GM12878 (cell line): ENCODE results near the gene PRKCE. TPM values are rescaled to one million over a fixed set of nuclear protein-coding genes. Genes with fewer than 3 reads are reported as not detected.

Experiments used
- ATAC-seq: fragments of 200-7000 bp; cut with Tn5 transposase; 3 replicates; pipeline ENCODE4 v1.9.1; 2020; ENCODE audit warnings: mild to moderate bottlenecking, moderate library complexity
- BruUV-seq: library from RNA; stranded (reverse); fragments of 400-500 nt; replicated peaks from 2 replicates; lab custom pipeline; 2021; lab: Mats Ljungman, UMichigan
- CTCF ChIA-PET: fragments of 300-600 bp; sonication (Branson Sonifier 250); formaldehyde crosslinking; extraction: SDS; loops from one replicate; lab custom pipeline; 2021; ENCODE audit warnings: inconsistent platforms; lab: Yijun Ruan, JAX
- POLR2A ChIA-PET: fragments of 350-600 bp; formaldehyde crosslinking; extraction: SDS; loops from one replicate; lab custom pipeline; 2021; ENCODE audit warnings: inconsistent platforms; lab: Charles Lee
- RAD21 ChIA-PET: fragments of 300-600 bp; sonication (Branson Sonifier 250); formaldehyde crosslinking; loops from one replicate; lab custom pipeline; 2023; ENCODE audit warnings: antibody characterized with exemption; ENCODE audit not compliant: unreplicated experiment; lab: Charles Lee
- SMC1A ChIA-PET: fragments of 300-600 bp; sonication (Branson Sonifier 250); formaldehyde crosslinking; loops from one replicate; lab custom pipeline; 2023; ENCODE audit not compliant: unreplicated experiment, uncharacterized antibody; lab: Charles Lee
- DNase-seq: peaks from one replicate; pipeline ENCODE4 v3.0.0-alpha.2; 2011; ENCODE audit warnings: low read depth, low spot score
- FAIRE-seq: peaks from 3 replicates; lab custom pipeline; 2011; peaks lifted over from hg19 to GRCh38; lab: Jason Lieb, UNC
- H2AFZ ChIP-seq: 2 replicates; pipeline ENCODE4 v1.6.0; 2011; ENCODE audit warnings: low read depth, low read length, control low read depth; ENCODE audit not compliant: control insufficient read depth
- H3K27ac ChIP-seq: 2 replicates; pipeline ENCODE4 v1.5.1; 2011; ENCODE audit warnings: control low read depth; ENCODE audit not compliant: control insufficient read depth, insufficient read depth
- H3K27me3 ChIP-seq, 2 experiments: replicated peaks in 1 of 2; 2 replicates each; pipeline versions ENCODE4 v1.6.0 to v1.6.1; 2011; ENCODE audit warnings: low read length in 1 of 2; ENCODE audit not compliant: control insufficient read depth in 2 of 2, insufficient read depth in 2 of 2
- H3K36me3 ChIP-seq, 2 experiments: 2 replicates each; pipeline ENCODE4 v1.5.1; 2011; ENCODE audit warnings: low read length in 1 of 2; ENCODE audit not compliant: control insufficient read depth in 2 of 2, insufficient read depth in 2 of 2
- H3K4me1 ChIP-seq: 2 replicates; pipeline ENCODE4 v1.6.1; 2011; ENCODE audit warnings: mild to moderate bottlenecking, low read length, moderate library complexity, mixed read lengths; ENCODE audit not compliant: control insufficient read depth, insufficient read depth
- H3K4me2 ChIP-seq: 2 replicates; pipeline ENCODE4 v1.6.0; 2011; ENCODE audit warnings: control low read depth; ENCODE audit not compliant: control insufficient read depth, insufficient read depth
- H3K4me3 ChIP-seq: fragments of 200-600 bp; sonication (generic); 2 replicates; pipeline ENCODE4 v1.5.1; 2016
- H3K79me2 ChIP-seq: 2 replicates; pipeline ENCODE4 v1.6.0; 2011; ENCODE audit warnings: low read length; ENCODE audit not compliant: control insufficient read depth, insufficient read depth
- H3K9ac ChIP-seq: 2 replicates; pipeline ENCODE4 v1.8.0; 2011; ENCODE audit warnings: low read length, control low read depth, mixed read lengths; ENCODE audit not compliant: control insufficient read depth, insufficient read depth
- H3K9me3 ChIP-seq: replicated peaks from 3 replicates; pipeline ENCODE4 v1.5.1; 2011; ENCODE audit warnings: mild to moderate bottlenecking, low read length; ENCODE audit not compliant: control insufficient read depth, insufficient read depth
- H4K20me1 ChIP-seq: 2 replicates; pipeline ENCODE4 v1.6.0; 2011; ENCODE audit not compliant: control insufficient read depth, insufficient read depth
- EED ChIP-seq: sonication (generic); IDR thresholded peaks from 2 replicates; pipeline ENCODE4 v1.6.1; 2016; ENCODE audit warnings: antibody characterized with exemption, low read depth
- FOXM1 ChIP-seq: IDR thresholded peaks from 2 replicates; pipeline ENCODE4 v1.6.1; 2012; ENCODE audit warnings: low read depth, mild to moderate bottlenecking, inconsistent platforms, low read length, moderate library complexity
- GABPA ChIP-seq: IDR thresholded peaks from 2 replicates; pipeline ENCODE4 v1.6.1; 2014; ENCODE audit warnings: antibody characterized with exemption, low read depth, mild to moderate bottlenecking, inconsistent platforms
- GATAD2B ChIP-seq: fragments of 450-650 bp; conservative IDR thresholded peaks from 2 replicates; pipeline ENCODE4 v1.6.1; 2017; ENCODE audit warnings: low read depth, mild to moderate bottlenecking, moderate library complexity
- HDAC2 ChIP-seq: fragments of 200-600 bp; sonication (generic); IDR thresholded peaks from 2 replicates; pipeline ENCODE4 v1.6.1; 2017
- IKZF1 ChIP-seq: fragments of 450-650 bp; conservative IDR thresholded peaks from 2 replicates; pipeline ENCODE4 v1.6.1; 2017; ENCODE audit warnings: antibody characterized with exemption, mild to moderate bottlenecking
- IKZF2 ChIP-seq, 2 experiments: fragments of 450-650 bp; IDR thresholded peaks; 2 replicates each; pipeline ENCODE4 v1.6.1; 2017; ENCODE audit warnings: mild to moderate bottlenecking in 2 of 2, moderate library complexity in 2 of 2
- IRF3 ChIP-seq: fragments of 450-650 bp; IDR thresholded peaks from 2 replicates; pipeline ENCODE4 v1.6.1; 2014; ENCODE audit warnings: mild to moderate bottlenecking
- MAX ChIP-seq: IDR thresholded peaks from 2 replicates; pipeline ENCODE4 v1.6.1; 2012; ENCODE audit warnings: low read depth, low read length, improper control_type of control experiment
- MTA3 ChIP-seq: IDR thresholded peaks from 2 replicates; pipeline ENCODE4 v1.6.1; 2012; ENCODE audit warnings: low read length, inconsistent platforms, borderline replicate concordance
- NFIC ChIP-seq: IDR thresholded peaks from 2 replicates; pipeline ENCODE4 v1.6.1; 2012; ENCODE audit warnings: low read depth, mild to moderate bottlenecking, inconsistent platforms, low read length, moderate library complexity
- PAX5 ChIP-seq: IDR thresholded peaks from 2 replicates; pipeline ENCODE4 v1.6.1; 2011; ENCODE audit warnings: low read depth, low read length, borderline replicate concordance
- PAX8 ChIP-seq: fragments of 450-650 bp; IDR thresholded peaks from 2 replicates; pipeline ENCODE4 v1.6.1; 2017; ENCODE audit warnings: mild to moderate bottlenecking, moderate library complexity
- RUNX3 ChIP-seq: IDR thresholded peaks from 2 replicates; pipeline ENCODE4 v1.6.1; 2012; ENCODE audit warnings: low read length, inconsistent platforms
- SMC3 ChIP-seq: IDR thresholded peaks from 2 replicates; pipeline ENCODE4 v1.6.1; 2011; ENCODE audit warnings: low read length, improper control_type of control experiment, borderline replicate concordance
- SP1 ChIP-seq: IDR thresholded peaks from one replicate; pipeline ENCODE4 v1.6.1; 2011; ENCODE audit warnings: low read depth, low read length
- SPI1 ChIP-seq: IDR thresholded peaks from 2 replicates; pipeline ENCODE4 v1.6.1; 2011; ENCODE audit warnings: low read depth, mild to moderate bottlenecking, low read length, moderate library complexity, borderline replicate concordance; ENCODE audit not compliant: insufficient read depth
- YY1 ChIP-seq: IDR thresholded peaks from 2 replicates; pipeline ENCODE4 v1.6.1; 2011; ENCODE audit warnings: low read depth, mild to moderate bottlenecking, low read length
- ZNF217 ChIP-seq: fragments of 450-650 bp; IDR thresholded peaks from 2 replicates; pipeline ENCODE4 v1.6.1; 2017; ENCODE audit warnings: antibody characterized with exemption, mild to moderate bottlenecking
- ZNF274 ChIP-seq: IDR thresholded peaks from one replicate; pipeline ENCODE4 v1.8.0; 2011; ENCODE audit not compliant: insufficient read length, insufficient read depth
- WGBS: methylation state at CpG from one replicate; pipeline ENCODE4 v1.1.6; 2016; ENCODE audit warnings: low lambda C conversion rate; ENCODE audit not compliant: insufficient replicate concordance, insufficient coverage; ENCODE audit errors: missing lambda C conversion rate; 5-methylcytosine and 5-hydroxymethylcytosine counted together
- in situ Hi-C: fragments of 300-500 bp; cut with MboI; formaldehyde crosslinking; loops from 9 replicates; pipeline ENCODE4 v1.14.3; 2018; ENCODE audit warnings: mixed read lengths
- intact Hi-C: fragments of 100-400 bp; cut with micrococcal nuclease; formaldehyde crosslinking; loops from one replicate; pipeline ENCODE4 v1.14.2; 2022; ENCODE audit not compliant: unreplicated experiment
- polyA plus RNA-seq, 11 experiments: library from polyadenylated mRNA; depleted of rRNA in 4 of 11; unstranded in 6 of 11; stranded (reverse) in 5 of 11; fragments of >200 nt; fragmentation: Nextera tagmentation in 4 of 11; fragmentation: Illumina TruSeq in 1 of 11; extraction: Ambion mirVana in 4 of 11; extraction: Trizol in 1 of 11; gene quantifications; 1 replicate in 1 of 11; 2 replicates in 10 of 11; pipeline versions ENCODE4 v1.2.1 to v1.2.3, GENCODE V29; 2011 to 2016; ENCODE audit warnings: inconsistent platforms in 2 of 11, missing spikeins in 2 of 11, low read depth in 1 of 11
- total RNA-seq, 4 experiments: library from RNA; depleted of rRNA in 3 of 4; stranded (reverse); fragments of >200 nt in 3 of 4; fragmentation: Illumina TruSeq in 1 of 4; extraction: Trizol in 1 of 4; gene quantifications; 2 replicates each; pipeline versions ENCODE4 v1.2.1 to v1.2.3, GENCODE V29; 2013 to 2021
- TF ChIP-seq, protein P1 (sequence below): fragments of 150-350 bp; IDR thresholded peaks from 2 replicates; pipeline ENCODE4 v1.6.1; 2016; ENCODE audit warnings: low read depth, low read length

PRKCE gene
- total and polyA plus RNA-seq, 10 of the 15 experiments (the other 5 are each of a cell fraction or from before 2014, with no cell fraction given) = 2.6 to 28.2 (median 11.3) TPM

GRCh38 chr2:45653122-45653913, 1.8 kb downstream of the PRKCE start:
- no peaks in the 10 kb centered on the region for H3K4me1 ChIP-seq
- ChIA-PET POLR2A (interaction anchor here (0.7 to 5.6 kb wide), 14 partner anchors 9 to 257 kb away, joined by 3 to 51 read pairs (median 4); no protein-coding TSS in a partner anchor), RAD21 (interaction anchor here (0.6 to 6.1 kb wide), 16 partner anchors 9 to 283 kb away, joined by 3 to 79 read pairs (median 6); no protein-coding TSS in a partner anchor), CTCF (interaction anchor here (0.6 to 8.2 kb wide), 20 partner anchors 8 to 340 kb away, joined by 3 to 98 read pairs (median 4); no protein-coding TSS in a partner anchor), SMC1A (interaction anchor here (0.6 to 8.8 kb wide), 26 partner anchors 10 to 282 kb away, joined by 3 to 110 read pairs (median 5); no protein-coding TSS in a partner anchor)
- no peaks in the 10 kb centered on the region for H3K9me3 ChIP-seq
- DNase-seq (no peak), FAIRE-seq (no peak), ATAC-seq (no peak)
- TSS peak; percentile 45 for BruUV-seq
- H2AFZ ChIP-seq = no peak overlapping the region
- H3K27ac ChIP-seq = no peak overlapping the region
- H3K4me3 ChIP-seq = peak overlapping the region; percentile 97
- in situ Hi-C loops (loop anchor here (5.0 kb wide), 1 partner anchor 74 kb away; no protein-coding TSS in a partner anchor), intact Hi-C loops (loop anchor here (5.0 kb wide), 1 partner anchor 39 kb away; no protein-coding TSS in a partner anchor)
- peaks cover 0 to 2% of the 10 kb centered on the region in 2 experiments; a peak in 1 of 4 replicates for H3K36me3 ChIP-seq
- no peaks in the 10 kb centered on the region for H4K20me1 ChIP-seq
- H3K9ac ChIP-seq = no peak overlapping the region
- peaks cover 52% of the 10 kb centered on the region for H3K79me2 ChIP-seq
- 78% methylated on average over 5 of the region's 5 CpGs for WGBS
- peak overlapping the region; percentile 43 for H3K4me2 ChIP-seq
- no peaks in the 10 kb centered on the region for H3K27me3 ChIP-seq
- TF ChIP-seq, protein P1, sequence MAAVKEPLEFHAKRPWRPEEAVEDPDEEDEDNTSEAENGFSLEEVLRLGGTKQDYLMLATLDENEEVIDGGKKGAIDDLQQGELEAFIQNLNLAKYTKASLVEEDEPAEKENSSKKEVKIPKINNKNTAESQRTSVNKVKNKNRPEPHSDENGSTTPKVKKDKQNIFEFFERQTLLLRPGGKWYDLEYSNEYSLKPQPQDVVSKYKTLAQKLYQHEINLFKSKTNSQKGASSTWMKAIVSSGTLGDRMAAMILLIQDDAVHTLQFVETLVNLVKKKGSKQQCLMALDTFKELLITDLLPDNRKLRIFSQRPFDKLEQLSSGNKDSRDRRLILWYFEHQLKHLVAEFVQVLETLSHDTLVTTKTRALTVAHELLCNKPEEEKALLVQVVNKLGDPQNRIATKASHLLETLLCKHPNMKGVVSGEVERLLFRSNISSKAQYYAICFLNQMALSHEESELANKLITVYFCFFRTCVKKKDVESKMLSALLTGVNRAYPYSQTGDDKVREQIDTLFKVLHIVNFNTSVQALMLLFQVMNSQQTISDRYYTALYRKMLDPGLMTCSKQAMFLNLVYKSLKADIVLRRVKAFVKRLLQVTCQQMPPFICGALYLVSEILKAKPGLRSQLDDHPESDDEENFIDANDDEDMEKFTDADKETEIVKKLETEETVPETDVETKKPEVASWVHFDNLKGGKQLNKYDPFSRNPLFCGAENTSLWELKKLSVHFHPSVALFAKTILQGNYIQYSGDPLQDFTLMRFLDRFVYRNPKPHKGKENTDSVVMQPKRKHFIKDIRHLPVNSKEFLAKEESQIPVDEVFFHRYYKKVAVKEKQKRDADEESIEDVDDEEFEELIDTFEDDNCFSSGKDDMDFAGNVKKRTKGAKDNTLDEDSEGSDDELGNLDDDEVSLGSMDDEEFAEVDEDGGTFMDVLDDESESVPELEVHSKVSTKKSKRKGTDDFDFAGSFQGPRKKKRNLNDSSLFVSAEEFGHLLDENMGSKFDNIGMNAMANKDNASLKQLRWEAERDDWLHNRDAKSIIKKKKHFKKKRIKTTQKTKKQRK = no peak
- peak; percentile 47; the same call in 1 of the 2 replicates for TF ChIP-seq RUNX3
- no peak for TF ChIP-seq PAX5
- TF ChIP-seq SP1 = no peak
- TF ChIP-seq IRF3 = no peak
- no peak for TF ChIP-seq YY1
- no peak for TF ChIP-seq GABPA
- no peak for TF ChIP-seq SPI1
- TF ChIP-seq HDAC2 = no peak
- no peak for TF ChIP-seq MTA3
- TF ChIP-seq IKZF2 (IDR thresholded peaks at IDR 0.05) = peak; percentile 45 to 62; a peak in 3 of 4 replicates
- no peak for TF ChIP-seq ZNF217
- peak; percentile 39; the same call in 1 of the 2 replicates for TF ChIP-seq EED
- TF ChIP-seq SMC3 = no peak
- no peak for TF ChIP-seq NFIC
- no peak for TF ChIP-seq PAX8
- no peak for TF ChIP-seq FOXM1
- TF ChIP-seq GATAD2B = no peak
- no peak for TF ChIP-seq MAX
- TF ChIP-seq ZNF274 = no peak
- peak; percentile 52 for TF ChIP-seq IKZF1
